Inflammatory macrophage treated with lipopolysaccharide for 4 hours (primary cell): Measurements from ENCODE around the gene PRADC1.
"Not testable (repeated sequence)": the region's sequence is repeated elsewhere in the genome, so short reads cannot be mapped to it uniquely, and the experiment has no call there.

ENCODE experiments used
- DNase-seq: peaks from one replicate; pipeline ENCODE4 v3.0.0-alpha.2; 2020

Gene PRADC1

DNA sequence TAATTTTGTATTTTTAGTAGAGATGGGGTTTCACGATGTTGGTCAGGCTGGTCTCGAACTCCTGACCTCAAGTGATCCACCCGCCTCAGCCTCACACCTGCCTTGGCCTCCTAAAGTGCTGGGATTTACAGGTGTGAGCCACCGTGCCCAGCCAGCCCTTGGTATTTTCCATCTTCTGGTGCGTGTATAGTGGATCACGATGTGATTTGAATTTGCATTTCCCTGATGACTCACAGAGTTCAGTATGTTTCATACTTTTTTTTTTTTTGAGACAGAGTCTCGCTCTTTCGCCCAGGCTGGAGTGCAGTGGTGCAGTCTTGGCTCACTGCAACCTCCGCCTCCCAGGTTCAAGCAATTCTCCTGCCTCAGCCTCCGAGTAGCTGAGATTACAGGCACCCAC lies 32.8 kb downstream of the PRADC1 start:
- not testable (repeated sequence) for DNase-seq

GRCh38 chr2:73197579-73197978 lies 35.5 kb downstream of the PRADC1 start:
- DNase-seq, result no peak

- no peak for DNase-seq
Measured at GRCh38 chr2:73187549-73187948, 45.5 kb downstream of the PRADC1 start.

DNA sequence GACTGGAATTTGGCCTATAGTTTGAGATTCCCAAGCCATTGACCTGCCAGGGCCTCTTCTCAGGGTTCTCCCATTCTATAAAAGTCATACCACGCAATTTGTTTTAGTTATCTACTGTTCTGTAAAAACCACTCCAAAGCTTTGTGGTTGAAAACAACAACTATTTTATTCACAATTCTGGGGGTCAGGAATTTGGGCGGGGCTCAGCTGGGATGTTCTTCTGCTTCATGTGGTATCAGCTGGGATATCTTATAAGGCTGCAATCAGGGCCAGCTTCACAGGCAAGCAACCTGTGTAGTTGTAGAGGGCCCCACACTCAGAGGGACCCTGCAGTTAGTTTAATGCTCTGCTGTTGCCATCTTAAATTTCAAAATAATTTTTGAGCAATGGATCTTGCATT lies 47.1 kb downstream of the PRADC1 start:
- DNase-seq, result no peak
